Measurements from ENCODE around the gene KLK2.

GRCh38 chr19:50833117-50833801 lies 40.0 kb upstream of the KLK2 start, which contains the start of gene KLK15:
- TF ChIP-seq, protein P1, sequence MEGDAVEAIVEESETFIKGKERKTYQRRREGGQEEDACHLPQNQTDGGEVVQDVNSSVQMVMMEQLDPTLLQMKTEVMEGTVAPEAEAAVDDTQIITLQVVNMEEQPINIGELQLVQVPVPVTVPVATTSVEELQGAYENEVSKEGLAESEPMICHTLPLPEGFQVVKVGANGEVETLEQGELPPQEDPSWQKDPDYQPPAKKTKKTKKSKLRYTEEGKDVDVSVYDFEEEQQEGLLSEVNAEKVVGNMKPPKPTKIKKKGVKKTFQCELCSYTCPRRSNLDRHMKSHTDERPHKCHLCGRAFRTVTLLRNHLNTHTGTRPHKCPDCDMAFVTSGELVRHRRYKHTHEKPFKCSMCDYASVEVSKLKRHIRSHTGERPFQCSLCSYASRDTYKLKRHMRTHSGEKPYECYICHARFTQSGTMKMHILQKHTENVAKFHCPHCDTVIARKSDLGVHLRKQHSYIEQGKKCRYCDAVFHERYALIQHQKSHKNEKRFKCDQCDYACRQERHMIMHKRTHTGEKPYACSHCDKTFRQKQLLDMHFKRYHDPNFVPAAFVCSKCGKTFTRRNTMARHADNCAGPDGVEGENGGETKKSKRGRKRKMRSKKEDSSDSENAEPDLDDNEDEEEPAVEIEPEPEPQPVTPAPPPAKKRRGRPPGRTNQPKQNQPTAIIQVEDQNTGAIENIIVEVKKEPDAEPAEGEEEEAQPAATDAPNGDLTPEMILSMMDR (IDR thresholded peaks at IDR 0.05): no peak
- no peak for TF ChIP-seq POLR2A (IDR thresholded peaks at IDR 0.05)
